SK-N-DZ (cell line): Measurements from ENCODE around the gene CDC25B.

ENCODE experiments used
- DNase-seq: peaks from one replicate; pipeline ENCODE4 v3.0.0-alpha.2; 2015; ENCODE audit warnings: low spot score

CDC25B gene

DNA sequence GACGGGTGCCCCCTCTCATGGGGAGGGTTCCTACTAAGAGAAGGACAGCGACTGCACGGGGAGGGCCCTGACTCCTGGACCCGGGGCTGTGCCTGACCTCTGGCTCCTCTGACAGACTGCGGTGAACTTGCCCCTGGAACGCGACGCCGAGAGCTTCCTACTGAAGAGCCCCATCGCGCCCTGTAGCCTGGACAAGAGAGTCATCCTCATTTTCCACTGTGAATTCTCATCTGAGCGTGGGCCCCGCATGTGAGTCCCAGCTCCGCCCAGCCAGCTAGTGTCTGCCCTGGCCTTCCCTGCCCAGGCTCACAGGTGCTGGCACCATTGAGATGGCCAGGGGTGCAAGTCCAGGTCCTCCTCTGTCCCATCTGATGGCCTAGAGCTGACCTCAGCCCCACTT, 7.2 kb downstream of the CDC25B start:
- DNase-seq, result no peak

DNA sequence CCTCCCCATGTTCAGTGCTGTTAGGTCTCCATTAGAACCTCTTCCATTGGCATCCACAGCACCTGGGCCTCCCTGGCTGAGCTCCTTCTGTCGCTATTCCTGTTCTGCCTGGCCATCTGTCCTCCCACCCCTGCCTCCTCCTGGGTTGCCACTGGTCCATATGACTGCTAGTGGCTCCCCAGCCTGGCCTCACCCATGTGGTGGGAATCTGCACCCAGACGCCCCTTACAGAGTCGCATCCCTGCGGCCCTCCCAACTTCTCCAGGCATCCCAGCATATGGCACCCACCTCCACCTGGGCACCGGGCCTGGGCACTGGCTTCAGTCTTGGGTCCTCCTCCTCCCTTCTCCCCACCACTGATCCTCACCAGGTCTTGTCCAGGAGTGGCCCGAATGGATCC, 7.7 kb downstream of the CDC25B start:
- no peak for DNase-seq

DNA sequence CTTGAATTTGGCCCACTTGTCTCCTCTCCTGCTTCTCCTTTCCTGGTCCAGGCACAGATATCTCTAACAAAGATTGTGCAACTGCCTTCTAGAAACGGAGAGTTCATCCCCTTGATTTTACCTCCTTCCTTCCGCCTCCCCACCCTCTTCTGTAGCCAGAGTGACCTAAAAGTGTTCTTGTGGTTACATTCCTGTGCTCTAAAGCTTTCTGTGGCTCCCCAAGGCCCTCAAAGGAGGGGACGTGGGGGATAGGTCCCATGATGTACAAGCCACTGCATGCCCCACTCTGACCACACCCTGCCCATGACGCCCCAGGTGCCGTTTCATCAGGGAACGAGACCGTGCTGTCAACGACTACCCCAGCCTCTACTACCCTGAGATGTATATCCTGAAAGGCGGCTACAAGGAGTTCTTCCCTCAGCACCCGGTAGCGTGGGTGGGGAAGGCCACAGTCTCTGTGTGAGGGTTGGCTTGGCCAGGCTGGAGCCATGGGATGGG, 8.2 kb downstream of the CDC25B start:
- DNase-seq, result no peak

DNA sequence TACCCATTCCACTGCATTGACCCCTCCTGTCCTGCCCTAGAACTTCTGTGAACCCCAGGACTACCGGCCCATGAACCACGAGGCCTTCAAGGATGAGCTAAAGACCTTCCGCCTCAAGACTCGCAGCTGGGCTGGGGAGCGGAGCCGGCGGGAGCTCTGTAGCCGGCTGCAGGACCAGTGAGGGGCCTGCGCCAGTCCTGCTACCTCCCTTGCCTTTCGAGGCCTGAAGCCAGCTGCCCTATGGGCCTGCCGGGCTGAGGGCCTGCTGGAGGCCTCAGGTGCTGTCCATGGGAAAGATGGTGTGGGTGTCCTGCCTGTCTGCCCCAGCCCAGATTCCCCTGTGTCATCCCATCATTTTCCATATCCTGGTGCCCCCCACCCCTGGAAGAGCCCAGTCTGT, 8.7 kb downstream of the CDC25B start:
- no peak for DNase-seq

DNA sequence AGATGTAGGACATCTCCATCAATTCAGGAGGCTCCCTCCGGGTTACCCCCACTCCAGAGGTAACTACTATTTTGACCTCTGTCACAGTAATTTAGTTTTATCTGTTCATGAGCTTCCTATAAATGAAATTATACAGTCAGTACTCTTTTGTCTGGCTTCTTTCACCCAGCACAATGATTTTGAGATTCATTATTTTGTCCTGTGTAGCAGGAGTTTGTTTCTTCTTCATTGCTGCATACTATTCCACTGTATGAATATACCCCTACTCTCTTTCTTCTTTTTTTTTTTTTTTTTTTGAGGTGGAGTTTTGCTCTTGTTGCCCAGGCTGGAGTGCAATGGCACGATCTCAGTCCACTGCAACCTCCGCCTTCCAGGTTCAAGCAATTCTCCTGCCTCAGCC, 12.4 kb downstream of the CDC25B start:
- no peak for DNase-seq

DNA sequence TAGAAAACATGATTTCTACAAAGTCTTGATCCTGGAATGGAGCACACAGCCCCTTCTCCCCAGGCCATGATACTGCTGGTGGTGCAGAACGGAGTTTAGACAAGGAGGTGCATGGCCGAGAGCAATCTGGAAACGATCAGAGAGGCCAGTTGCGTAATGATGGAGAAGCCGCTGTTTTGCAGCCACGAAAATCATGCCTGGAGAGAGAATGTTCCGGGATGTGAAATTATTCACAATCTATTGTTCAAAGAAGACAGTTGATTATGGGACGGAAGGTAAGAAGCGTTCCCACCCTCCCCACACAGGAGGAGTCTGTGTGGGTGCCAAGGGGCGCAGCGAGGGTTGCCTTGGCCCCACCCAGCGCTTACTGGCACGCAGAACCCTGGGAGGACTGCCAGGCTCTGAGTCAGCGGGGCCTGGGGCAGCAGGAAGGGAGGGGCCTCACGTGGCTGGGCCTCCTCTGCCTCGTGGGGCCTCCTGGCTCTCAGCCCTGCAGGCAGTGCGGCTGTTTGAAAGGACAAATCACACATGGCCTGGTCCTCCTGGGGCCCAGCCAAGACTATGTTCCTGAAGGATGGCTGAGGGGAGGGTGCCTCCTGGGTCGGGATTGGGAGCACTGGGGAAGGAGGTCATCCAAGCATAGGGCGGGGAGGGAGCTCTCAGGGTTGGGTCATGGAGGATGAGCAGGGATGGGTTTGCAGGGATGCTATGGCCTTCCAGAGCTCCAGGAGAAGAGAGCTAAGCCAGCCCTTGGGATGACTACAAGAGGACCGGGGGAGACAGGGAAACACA, 15.6 kb downstream of the CDC25B start:
- DNase-seq, result peak; percentile 91

DNA sequence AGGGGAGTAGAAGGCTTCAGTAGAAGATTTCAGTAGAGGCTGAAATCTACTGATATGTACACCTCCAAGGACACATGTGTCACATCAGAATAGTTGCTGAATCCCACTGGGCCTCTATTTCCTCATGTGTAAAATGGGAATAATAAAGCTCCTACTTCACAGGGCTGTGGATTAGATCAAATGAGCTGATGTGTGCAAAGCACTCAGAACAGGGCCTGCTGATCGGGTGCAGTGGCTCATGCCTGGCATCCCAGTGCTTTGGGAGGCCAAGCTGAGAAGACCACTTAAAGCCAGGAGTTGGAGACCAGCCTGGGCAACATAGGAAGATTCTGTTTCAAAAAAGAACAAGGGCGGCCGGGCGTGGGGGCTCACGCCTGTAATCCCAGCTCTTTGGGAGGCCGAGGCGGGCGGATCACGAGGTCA, 16.2 kb downstream of the CDC25B start:
- DNase-seq, result no peak

DNA sequence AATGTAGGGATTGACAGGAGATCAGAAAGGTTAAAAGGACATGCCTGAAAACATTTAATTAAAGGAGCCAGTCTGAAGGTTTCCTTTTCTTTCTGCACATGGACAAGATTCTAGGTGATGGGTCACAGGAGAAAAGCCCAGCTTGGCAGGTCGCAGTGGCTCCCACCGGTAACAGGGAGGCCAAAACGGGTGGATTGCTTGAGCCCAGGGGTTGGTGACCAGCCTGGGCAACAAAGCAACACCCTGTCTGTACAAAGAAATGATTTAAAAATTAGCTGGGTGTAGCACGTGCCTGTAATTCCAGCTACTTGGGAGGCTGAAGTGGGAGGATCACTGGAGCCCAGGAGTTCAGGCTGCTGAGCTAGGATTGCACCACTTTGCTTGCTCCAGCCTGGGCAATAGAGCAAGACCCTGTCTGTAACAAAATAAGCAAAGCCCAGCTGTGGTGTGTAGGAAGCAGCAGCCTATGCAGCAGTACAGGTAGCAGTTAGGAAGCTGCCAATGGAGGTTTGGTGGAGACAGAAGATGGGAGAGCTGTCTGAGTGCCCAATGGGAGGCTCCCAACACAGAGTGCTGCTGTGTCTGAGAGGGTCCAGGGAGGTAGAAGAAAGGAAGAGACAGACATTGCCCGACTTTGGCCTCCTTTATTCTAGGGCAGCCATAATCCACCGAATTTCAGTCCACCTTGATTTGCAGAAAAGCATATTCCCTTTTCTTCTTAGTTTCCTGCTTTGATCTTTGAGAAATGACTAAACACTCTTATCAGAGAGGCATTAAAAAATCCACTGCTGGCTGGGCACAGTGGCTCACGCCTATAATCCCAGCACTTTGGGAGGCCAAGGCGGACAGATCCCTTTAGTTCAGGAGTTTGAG, 17.1 kb downstream of the CDC25B start:
- peak; percentile 10 for DNase-seq

DNA sequence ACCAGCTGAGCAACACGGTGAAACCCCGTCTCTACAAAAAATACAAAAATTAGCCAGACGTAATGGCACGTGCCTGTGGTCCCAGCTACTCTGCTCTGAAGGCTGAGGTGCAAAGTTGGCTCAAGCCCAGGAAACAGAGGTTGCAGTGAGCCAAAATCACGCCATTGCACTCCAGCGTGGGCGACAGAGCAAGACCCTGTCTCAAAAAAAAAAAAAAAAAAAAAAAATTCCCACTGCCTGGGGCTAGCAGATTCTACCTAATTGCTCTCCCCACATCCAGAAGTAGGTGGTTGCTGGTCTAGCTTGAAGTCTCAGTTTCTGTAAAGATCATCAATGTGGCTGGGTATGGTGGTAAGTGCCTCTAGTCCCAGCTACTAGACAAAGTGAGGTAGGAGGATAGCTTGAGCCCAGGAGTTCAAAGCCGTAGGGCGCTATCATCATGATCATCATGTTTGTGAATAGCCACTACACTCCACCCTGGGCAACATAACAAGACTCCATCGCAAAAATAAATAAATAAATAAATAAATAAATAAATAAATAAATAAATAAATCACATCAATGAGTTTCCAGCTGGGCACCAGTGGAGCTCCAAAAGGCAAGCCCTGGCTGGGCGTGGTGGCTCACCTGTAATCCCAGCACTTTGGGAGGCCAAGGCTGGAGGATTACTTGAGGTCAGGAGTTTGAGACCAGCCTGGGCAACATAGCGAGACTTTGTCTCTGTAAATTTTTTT, 17.9 kb downstream of the CDC25B start:
- DNase-seq, result peak; percentile 5

DNA sequence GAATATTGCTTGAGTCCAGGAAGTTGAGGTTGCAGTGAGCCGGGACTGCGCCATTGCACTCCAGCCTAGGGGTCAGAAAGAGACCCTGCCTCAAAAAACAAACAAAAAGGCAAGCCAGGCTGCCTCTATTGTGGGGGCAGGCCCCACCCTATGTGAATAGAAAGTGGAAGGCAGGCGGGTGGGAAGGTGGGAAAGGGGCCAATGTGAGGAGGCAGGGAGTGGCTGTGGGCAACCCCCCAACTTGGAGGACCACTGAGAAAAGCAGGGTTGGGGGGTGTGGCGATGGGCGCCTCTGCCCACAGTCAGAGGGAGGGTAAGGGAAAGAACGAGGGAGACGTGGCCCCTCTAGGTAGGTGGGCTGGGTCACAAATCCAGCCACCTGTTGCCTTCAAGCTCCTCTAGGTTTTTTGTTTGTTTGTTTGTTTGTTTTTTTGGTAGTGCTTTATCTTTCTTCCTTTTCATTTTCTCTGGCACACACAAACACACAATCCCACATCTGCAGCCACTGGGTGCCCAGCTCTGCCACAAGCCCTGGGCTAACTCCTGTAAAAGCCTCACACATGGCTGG, 18.9 kb downstream of the CDC25B start:
- DNase-seq, result peak; percentile 4

DNA sequence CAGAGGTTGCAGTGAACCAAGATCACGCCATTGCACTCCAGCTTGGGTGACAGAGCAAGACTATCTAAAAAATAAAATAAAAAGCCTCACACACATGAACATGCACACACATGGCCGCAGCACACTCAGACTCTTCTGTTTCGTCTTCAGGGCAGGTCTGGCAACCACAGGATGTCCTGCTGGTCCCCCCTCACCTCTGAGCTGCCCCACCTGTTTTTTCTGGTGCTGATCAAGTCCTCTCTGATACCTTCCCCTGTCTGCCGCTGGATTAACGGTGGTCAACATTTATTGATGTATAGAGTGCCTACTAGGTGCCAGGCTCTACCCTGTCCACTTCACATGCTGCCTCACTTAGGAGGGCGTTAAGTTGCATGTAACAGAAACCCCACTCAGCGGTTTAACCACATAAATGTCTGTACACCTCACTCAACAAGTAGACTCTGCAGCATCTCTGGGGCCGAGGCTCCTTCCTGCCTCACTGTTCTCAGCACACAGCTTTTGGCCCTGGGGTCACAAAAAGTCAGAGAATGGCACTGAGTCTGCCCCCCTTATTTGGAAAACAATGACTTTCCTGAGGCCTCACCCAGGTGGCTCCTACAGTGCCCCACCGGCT, 19.7 kb downstream of the CDC25B start:
- DNase-seq, result no peak

DNA sequence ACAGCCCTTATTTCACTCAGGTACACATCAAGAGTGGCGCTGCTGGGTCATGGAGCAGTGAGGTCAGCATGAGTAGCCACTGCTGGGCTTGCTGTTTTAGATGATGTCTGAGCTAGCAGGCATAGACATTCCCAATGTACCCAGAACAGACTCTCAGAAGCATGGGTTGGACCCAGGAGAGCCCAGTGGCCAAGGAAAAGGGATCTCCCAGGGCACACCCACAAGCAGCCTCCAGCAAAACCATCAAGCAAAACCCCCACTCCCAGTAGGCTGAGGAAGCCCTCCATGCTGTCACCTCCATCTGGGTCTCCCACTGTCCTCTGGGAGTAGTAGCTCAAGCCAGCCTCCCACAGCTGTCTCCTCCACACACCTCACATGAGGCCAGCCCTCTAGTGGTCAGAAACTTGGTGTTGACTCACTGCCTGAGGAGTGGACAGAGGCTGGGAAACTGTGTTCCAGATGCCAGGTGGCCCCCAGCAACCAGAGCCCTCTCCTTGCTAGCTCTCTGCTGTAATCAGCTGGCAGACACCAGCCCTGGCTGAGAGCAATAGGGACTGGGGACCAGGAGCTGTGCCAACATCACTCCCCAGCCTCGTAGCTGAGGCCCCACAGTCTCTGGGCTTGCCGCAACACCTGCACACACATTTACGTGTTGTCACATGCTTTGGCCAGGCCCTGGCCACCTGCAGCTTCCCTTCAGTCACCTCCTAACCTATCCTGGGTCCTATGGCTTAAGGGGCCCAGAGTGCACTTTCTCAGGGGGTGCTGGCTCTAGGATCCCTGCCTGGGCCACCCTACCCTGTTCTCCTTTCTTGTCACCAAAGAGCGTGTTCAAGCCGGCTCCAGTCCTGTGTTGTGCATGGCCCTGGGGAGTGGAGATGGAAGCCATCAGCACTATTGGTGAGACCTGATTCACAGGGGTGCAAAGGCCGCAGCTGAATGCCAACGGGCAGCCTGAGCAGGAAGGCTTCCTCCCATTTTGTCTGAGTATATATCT, 22.3 kb downstream of the CDC25B start:
- peak; percentile 93 for DNase-seq

DNA sequence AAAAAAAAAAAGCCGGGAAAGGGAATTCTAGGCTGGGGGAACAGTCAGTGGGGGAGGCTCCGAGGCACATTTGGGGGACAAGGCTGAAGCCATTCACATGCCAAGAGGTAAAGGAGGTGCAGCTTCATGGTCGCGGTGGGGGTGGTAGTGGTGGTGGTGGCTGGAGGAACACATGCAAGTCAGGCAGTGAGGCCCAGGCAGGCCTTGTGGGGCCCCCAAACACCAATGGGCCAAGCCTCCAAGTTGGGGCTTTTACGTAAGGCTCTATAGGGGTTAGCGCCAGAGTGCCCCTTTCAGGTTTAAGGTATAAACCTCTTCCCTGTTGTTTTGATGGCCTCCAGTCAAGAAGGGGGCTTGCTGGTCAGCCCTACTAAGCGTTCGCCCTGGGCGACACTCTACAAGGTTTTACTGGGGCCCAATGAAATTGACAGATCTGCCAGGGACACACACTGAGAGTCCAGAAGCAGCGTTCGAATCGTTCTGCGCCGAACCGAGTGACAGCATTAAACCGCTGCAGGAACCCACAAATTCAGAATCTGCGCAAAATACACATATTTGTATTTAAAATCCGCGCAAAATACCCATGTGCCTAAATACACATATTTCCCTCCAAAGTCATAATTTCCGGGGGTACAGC, 23.4 kb downstream of the CDC25B start:
- no peak for DNase-seq

DNA sequence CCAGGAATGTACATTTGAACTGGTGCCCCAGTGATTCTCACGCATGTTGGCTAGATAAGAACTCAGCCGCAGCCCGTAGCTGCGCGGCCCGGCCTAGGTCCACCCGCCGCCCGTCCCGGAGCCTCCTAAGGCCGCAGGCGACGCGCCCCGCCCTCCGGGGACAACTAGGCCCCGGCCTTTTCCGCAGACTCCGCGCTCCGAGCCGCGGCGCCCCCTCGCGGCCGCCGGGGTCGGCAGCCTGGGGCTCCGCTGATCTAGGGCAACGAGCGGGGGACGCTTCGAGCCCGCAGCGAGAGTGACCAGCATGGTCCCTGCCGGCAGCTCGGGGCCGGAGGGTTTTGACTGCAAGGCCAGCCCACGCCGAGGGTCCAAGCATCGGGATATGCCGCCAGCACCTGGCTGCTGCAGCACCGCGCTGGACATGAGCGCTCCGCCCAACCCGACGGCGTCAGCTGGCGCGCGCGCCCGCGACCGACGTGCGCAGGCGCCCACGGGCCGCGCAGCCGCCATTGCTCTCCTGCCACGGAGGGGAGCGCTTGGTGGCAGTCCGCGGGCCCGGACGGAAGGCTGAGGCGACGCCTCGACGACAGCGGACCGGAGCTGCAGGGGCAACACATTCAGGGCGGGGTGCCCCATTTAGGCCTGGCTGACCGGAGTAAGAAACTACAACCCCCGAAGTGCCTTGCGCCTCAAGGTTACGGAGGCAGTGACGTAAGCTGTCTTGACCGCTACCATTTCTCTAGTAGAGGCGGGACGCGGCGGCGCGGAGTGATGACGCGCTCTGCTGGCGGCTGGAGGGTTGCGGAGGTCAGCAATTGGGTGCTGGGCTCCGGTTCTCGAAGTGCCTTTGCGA, 24.2 kb downstream of the CDC25B start, which contains the start of gene AP5S1:
Gene AP5S1, plus strand, starts transcription at position 500 of the 853 bp plus-strand sequence. CDS start 1,571 bp downstream, outside the sequence.
- peak; percentile 96 for DNase-seq

DNA sequence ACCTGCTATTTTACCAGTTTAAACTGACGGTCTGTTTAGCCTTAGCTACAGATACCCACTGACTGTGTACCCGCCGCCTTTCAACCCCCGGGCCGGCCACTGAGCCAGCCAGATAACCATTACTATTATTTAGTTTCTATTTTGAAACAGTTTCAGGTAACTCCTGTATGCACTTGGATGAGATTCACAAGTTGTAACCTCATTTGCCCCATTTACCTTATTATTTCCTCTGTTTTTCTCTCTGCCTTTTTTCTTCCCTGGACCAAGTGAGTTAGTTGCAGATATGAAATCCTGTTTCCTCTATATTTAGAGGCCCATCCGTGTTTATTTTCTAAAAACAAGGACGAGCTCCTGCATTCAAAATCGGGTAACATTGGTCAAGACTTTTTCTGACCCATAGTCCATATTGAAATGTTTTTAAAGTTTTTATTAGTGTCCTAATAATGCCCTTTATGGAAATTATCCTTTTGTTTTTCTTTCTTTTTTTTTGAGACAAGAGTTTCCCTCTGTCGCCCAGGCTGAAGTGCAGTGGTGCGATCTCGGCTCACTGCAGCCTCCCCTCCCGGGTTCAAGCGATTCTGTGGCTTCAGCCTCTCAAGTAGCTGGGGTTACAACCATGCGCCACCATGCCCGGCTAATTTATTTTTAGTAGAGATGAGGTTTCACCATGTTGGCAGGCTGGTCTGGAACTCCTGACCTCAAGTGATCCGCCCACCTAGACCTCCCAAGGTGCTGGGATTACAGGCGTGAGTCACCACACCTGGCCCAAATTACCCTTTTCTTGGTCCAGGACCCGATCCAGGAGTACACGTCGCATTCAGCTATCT, 25.0 kb downstream of the CDC25B start:
- no peak for DNase-seq

DNA sequence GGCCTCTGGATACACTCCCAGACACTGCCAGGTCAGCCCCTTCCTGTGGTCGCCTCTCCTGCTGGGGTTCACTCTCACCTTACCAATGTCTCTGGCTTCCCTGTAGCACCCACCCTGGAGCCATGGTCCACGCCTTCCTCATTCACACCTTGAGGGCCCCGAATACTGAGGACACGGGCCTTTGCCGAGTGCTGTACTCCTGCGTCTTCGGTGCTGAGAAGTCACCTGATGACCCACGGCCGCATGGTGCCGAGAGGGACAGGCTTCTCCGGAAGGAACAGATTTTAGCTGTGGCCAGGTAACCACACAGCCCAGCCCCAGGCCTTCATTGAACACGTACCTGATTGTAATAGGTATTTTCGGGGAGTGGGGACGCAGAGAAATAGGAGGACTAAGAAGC, 25.9 kb downstream of the CDC25B start:
- DNase-seq, result no peak

DNA sequence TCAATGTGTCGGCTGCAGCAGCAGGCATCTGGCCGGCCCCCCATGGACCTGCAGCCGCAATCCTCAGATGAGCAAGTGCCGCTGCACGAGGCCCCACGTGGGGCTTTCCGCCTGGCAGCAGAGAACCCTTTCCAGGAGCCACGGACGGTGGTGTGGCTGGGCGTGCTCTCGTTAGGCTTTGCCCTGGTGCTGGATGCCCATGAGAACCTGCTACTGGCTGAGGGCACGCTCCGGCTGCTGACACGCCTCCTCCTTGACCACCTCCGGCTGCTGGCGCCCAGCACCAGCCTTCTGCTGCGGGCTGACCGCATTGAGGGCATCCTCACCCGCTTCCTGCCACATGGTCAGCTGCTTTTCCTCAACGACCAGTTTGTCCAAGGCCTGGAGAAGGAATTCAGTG, 27.8 kb downstream of the CDC25B start:
- DNase-seq, result no peak
